ENCODE results near the gene ETAA1.

Gene ETAA1

GRCh38 chr2:67438337-67438736 lies 41.2 kb downstream of the ETAA1 start:
- DNase-seq = no peak

DNA sequence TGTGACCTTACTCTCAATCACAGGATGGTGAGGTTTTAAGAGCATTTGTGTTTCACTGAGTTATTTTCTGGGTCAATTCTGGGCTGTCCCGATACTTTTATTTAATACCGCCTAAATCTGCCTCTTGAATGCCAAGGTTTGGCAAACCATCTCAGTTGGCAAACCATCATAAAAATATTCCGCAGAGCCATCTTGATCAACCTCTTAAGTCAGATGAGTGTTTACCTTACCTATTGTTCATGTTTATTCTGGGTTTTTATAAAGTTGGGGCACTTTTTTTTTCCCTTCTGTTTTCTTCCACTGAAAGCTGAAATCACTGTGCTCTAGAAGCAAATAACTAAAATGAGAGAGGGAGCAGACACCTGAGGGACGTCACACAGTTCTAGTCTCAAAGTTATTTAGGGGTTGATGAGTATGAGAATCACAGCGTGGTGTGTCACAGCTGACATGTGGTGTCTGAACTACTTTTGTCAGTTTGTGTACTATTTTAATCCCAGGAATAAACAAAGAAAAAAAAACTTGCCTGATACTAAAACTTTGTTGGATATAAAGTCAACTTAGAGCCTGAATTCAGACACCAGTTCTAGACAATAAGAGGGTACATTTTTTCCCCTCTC lies 48.6 kb downstream of the ETAA1 start:
- DNase-seq = no peak

- peak; percentile 42 for DNase-seq
These were observed 49.4 kb downstream of the ETAA1 start for GRCh38 chr2:67446491-67446911.

- DNase-seq = no peak
These were observed 51.5 kb downstream of the ETAA1 start for GRCh38 chr2:67448648-67449047.

DNA sequence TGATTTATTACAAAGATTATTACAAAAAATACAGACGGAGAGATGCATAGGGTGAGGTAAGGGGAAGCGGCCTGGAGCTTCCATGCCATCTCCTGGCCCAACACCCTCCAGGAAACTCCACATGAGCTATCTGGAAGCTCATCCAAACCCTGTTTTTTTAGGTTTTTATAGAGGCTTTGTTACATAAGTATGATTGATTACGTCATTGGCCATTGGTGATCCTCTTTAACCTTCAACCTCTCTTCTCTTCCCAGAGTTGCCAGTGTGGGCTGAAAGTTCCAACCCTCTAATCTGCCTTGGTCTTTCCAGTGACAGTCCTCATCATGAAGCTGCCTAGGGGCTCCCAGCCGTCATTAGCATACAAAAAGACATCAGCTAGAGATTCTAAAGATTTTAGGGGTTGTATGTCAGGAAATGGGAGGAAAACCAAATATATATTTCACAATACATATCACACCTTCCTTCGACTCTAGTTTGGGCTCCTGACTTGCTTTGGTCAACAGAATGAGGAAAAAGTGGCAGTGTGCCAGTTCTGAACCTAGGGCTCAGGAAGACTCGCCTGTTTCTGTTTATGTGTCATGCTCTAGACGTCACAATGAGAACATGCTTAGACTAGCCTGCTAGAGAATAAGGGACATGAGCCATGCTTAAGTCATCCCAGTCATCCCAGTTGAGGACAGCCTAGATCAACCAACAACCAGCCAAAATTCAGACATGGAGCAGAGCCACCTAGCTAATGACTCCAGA lies 54.1 kb downstream of the ETAA1 start:
- DNase-seq = peak; percentile 79

GRCh38 chr2:67453310-67453709 lies 56.2 kb downstream of the ETAA1 start:
- peak; percentile 48 for DNase-seq

DNA sequence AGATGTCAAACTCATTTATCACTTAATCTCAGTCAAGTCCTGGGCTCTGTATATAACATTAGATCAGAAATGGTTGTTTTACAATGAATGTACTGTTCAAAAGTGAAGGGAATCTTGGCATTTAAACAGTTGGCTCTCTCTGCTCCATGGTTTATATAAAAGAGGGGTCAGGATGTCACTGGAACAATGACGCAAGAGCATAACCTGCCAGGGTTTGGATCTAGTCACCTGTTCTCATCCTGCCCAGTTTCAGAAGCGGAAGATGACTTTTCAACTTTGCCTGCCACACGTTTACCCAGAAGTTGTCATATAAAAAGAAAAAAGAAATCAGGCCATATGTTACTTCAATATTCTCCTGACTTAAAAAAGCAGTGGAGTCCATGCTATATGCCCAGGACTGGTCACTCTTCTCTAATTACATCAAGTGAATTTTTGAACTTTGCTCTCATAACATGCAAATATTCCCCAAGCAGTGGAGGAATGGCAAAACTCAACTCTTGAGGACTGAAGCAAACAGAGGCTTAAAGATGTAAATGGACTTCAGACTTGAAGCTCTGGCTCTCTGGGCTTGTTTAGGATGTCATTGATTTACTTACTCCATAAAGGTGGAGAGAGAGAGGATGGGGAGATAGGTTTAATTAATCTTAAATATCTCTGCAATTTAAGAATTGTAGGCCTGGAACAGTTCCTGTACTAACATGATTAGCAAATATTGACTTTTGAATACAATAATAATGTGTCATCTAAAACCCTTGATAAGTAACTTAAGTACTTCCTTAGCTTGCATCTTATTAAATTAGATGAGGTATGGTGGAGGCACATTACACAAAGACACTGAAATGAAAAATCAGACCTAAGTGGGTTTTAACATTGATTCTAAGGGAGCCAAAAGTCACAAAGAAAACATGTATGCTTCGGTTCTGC lies 58.3 kb downstream of the ETAA1 start:
- DNase-seq = no peak

DNA sequence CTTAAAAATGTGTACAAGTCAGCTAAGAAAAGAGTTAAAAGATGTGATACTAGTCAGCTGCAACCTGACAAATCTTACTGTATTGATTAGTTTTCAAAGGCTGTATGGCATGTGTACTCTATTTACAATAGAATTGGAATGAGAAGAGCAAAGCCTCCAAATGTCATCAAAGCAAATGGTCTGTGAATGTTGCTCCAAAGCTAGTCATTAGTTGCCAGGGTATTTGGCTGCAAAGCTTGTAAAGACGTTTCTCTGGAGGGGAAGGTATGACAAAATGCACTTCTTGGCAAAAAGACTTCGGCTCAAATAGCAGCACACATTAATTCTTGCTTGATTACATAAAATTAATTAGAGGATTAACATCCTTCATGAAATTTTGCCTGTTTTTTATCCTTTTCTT lies 59.3 kb downstream of the ETAA1 start:
- no peak for DNase-seq

DNA sequence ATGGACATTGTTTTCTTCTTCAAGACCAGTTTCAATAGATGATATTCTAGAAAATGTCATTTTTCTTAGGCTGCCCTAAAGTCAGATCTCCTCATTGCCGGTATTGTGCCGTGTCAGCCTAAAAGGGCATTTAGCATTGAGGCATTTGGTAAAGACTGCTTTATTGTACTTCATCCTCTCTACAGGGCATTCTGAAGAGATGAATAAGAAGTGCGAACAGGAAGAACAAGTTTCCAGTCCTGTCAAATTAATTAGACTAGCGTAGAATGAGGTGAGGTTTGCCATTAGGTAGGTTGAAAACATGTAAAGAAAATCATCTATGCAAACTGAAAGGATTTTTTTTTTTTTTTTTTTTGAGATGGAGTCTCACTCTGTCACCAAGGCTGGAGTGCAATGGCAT lies 60.6 kb downstream of the ETAA1 start:
- DNase-seq = no peak

DNA sequence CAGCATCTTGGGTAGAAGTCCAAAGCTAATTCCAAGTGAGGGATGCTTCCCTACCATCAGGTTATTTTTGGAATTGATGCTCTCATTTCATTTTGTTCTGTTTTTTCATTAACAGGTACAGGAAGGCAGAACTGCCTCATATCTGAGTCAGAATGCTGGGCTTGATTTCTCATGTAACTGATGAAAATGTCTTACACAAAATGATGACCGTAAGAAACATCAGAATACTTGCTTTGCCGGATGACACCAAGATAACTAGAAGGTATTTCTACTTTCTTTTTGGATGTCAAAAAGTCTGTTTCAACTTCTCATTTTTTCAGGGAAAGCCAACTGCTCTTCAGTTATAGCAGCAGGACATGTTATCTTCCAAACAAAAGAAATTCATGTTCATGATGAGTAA lies 62.6 kb downstream of the ETAA1 start:
- no peak for DNase-seq
